ENCODE results near the gene PROCR.

DNA sequence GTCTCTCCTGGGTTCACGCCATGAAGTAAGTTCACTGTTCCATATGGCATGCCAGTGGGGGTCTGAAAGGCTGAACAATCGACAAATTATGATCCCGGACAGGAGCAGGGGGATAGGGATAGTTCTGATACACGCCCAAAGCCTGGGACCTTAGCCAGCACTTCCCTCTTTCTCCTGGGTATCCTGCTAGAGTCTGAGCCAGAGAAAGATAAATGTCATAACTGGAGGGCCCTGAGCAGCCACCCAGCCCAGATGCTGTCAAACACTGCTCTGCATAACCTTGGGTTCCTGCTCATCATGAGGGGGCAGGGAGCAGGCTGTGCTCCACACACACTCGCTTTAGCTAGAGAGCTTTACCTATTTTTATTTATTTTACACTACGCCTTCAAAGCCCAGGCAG lies 37.0 kb upstream of the PROCR start:
- TF ChIP-seq POLR2A (IDR thresholded peaks at IDR 0.05) = no peak
- no peak for TF ChIP-seq CTCF (IDR thresholded peaks at IDR 0.05 in 4 of 5, conservative IDR thresholded peaks at IDR 0.05 in 1 of 5)

Measured in gastrocnemius medialis (tissue), 4 donors.